ENCODE results near the gene ATF4. TPM values are rescaled to one million over a fixed set of nuclear protein-coding genes. Genes with fewer than 3 reads are reported as not detected.

Gene ATF4
- total and polyA plus RNA-seq, 2 of the 8 experiments (the other 6 are each of a cell fraction or from before 2014, with no cell fraction given) = 553 to 704 TPM

GRCh38 chr22:39492186-39492585, 28.2 kb upstream of the ATF4 start:
- ChIA-PET POLR2A (ENCODE audit: partially characterized antibody) (interaction anchor here (2.1 to 7.0 kb wide), 3 partner anchors 31 to 174 kb away, joined by 10 to 83 read pairs (median 10); partner anchors contain the start of genes ATF4 and RPL3), CTCF (ENCODE audit: partially characterized antibody) (interaction anchor here (0.8 to 19.7 kb wide), 14 partner anchors 10 to 183 kb away, joined by 3 to 361 read pairs (median 12); partner anchors contain the start of genes MIEF1 and RPS19BP1)
- 79% methylated on average over 3 of the region's 3 CpGs; no CpG with 5 or more reads in 1 of the 2 experiments for WGBS, 2 experiments (ENCODE audit: extremely low coverage in 1 of 2, insufficient coverage in 1 of 2, insufficient read length in 1 of 2, insufficient replicate concordance in 2 of 2, low coverage in 1 of 2, low lambda C conversion rate in 2 of 2, missing lambda C conversion rate in 1 of 2)
- FAIRE-seq = no peak
- Histone ChIP-seq H3K27me3 (replicated peaks in 1 of 4; ENCODE audit: control insufficient read depth in 3 of 4, extremely low read depth in 1 of 4, insufficient read depth in 3 of 4, low read length in 3 of 4) (peaks cover 0 to 16% (median 3%) of the 10 kb centered on the region in 4 experiments; a peak in 5 of 7 replicates), H3K4me2 (ENCODE audit: insufficient read depth in 1 of 2, low read depth in 2 of 2, low read length in 2 of 2) (no peak overlapping the region), H3K18ac (ENCODE audit: extremely low read depth, low read length) (no peak overlapping the region), H3K27ac (ENCODE audit: low read depth, low read length) (no peak overlapping the region), H2AK5ac (ENCODE audit: low read depth, low read length) (no peak overlapping the region), H3K14ac (ENCODE audit: insufficient read length) (no peak overlapping the region), H2BK5ac (ENCODE audit: low read depth, low read length) (no peak overlapping the region), H2BK20ac (ENCODE audit: low read length) (no peak overlapping the region), H3K9me3 (ENCODE audit: insufficient read depth in 2 of 2, low read depth in 1 of 2, low read length in 1 of 2) (no peaks in the 10 kb centered on the region), H4K8ac (ENCODE audit: extremely low read depth, insufficient read depth, low read length) (no peak overlapping the region), H3K79me2 (ENCODE audit: control insufficient read depth in 1 of 2, insufficient read depth in 2 of 2, low read length in 2 of 2) (no peaks in the 10 kb centered on the region), H2BK120ac (replicated peaks; ENCODE audit: low read depth, low read length) (no peak overlapping the region), H3K23ac (ENCODE audit: insufficient read length) (no peak overlapping the region), H3K23me2 (ENCODE audit: low read depth, low read length) (no peaks in the 10 kb centered on the region), H3K4ac (replicated peaks; ENCODE audit: insufficient read length, low read depth, low read length) (no peak overlapping the region), H4K91ac (replicated peaks; ENCODE audit: insufficient read length, low read length) (no peak overlapping the region), H3K56ac (replicated peaks; ENCODE audit: insufficient read length, low read depth, low read length) (no peak overlapping the region), H2BK12ac (ENCODE audit: low read depth, low read length) (no peak overlapping the region), H3K36me3 (ENCODE audit: control insufficient read depth in 2 of 4, insufficient read depth in 4 of 4, low read length in 3 of 4) (no peaks in the 10 kb centered on the region), H3K9ac (replicated peaks in 1 of 4; ENCODE audit: extremely low read depth in 1 of 4, low read depth in 3 of 4, low read length in 3 of 4) (no peak overlapping the region), H3K79me1 (ENCODE audit: low read depth, low read length) (no peaks in the 10 kb centered on the region), H3K4me3 (ENCODE audit: extremely low read depth in 1 of 4, insufficient read depth in 2 of 4, low read depth in 3 of 4, low read length in 4 of 4) (no peak overlapping the region), H2AFZ (ENCODE audit: low read length) (no peak overlapping the region), H4K5ac (ENCODE audit: insufficient read length, low read depth, low read length) (no peak overlapping the region), H4K20me1 (replicated peaks in 1 of 2; ENCODE audit: control insufficient read depth in 1 of 2, insufficient read depth in 2 of 2, low read length in 2 of 2) (peaks cover 0 to 4% of the 10 kb centered on the region in 2 experiments), H3K4me1 (replicated peaks in 1 of 4; ENCODE audit: control insufficient read depth in 3 of 4, insufficient read depth in 4 of 4, low read length in 3 of 4) (peaks cover 0 to 6% (median 4%) of the 10 kb centered on the region in 4 experiments; a peak in 4 of 7 replicates), H2BK15ac (ENCODE audit: low read length) (no peak overlapping the region)
- DNase-seq (ENCODE audit: low read depth in 1 of 2, low spot score in 2 of 2) = no peak
- TF ChIP-seq SRF (IDR thresholded peaks at IDR 0.05; ENCODE audit: low read depth, low read length) (no peak), TEAD4 (IDR thresholded peaks at IDR 0.05; ENCODE audit: low read depth, low read length) (no peak), POLR2A (IDR thresholded peaks at IDR 0.05; ENCODE audit: control extremely low read depth in 1 of 2, low read depth in 2 of 2, low read length in 2 of 2) (no peak), JUN (IDR thresholded peaks at IDR 0.05; ENCODE audit: low read depth, low read length) (no peak), RAD21 (IDR thresholded peaks at IDR 0.05 in 1 of 2, conservative IDR thresholded peaks at IDR 0.05 in 1 of 2; ENCODE audit: low read depth in 2 of 2, low read length in 2 of 2) (no peak), MAX (IDR thresholded peaks at IDR 0.05) (no peak), CBX8 (IDR thresholded peaks at IDR 0.05; ENCODE audit: borderline replicate concordance, low read depth, low read length) (no peak), SP1 (IDR thresholded peaks at IDR 0.05; ENCODE audit: low read depth, low read length) (no peak), EZH2 (IDR thresholded peaks at IDR 0.05; ENCODE audit: low read depth, low read length, severe bottlenecking) (no peak), JUND (IDR thresholded peaks at IDR 0.05; ENCODE audit: low read length) (no peak), SIRT6 (IDR thresholded peaks at IDR 0.05; ENCODE audit: low read length) (no peak), SUZ12 (IDR thresholded peaks at IDR 0.05; ENCODE audit: low read length) (no peak), HDAC6 (IDR thresholded peaks at IDR 0.05; ENCODE audit: low read depth, low read length) (no peak), POLR2AphosphoS5 (IDR thresholded peaks at IDR 0.05; ENCODE audit: low read depth, low read length) (no peak), CHD2 (IDR thresholded peaks at IDR 0.05; ENCODE audit: low read length) (no peak), ASH2L (IDR thresholded peaks at IDR 0.05; ENCODE audit: low read length) (no peak)

All from H1 (cell line).